RWPE2 (cell line): Measurements from ENCODE around the gene ALK.
"Not testable (repeated sequence)": the region's sequence is repeated elsewhere in the genome, so short reads cannot be mapped to it uniquely, and the experiment has no call there.

Experiments used
- ATAC-seq: fragments of 200-7000 bp; cut with Tn5 transposase; 3 replicates; pipeline ENCODE4 v1.9.1; 2021; ENCODE audit warnings: low read depth
- DNase-seq: peaks from one replicate; pipeline ENCODE4 v3.0.0-alpha.2; 2020; ENCODE audit warnings: low spot score
- H3K27ac ChIP-seq: fragments of 450-650 bp; 2 replicates; pipeline ENCODE4 v1.5.1; 2017; ENCODE audit warnings: mild to moderate bottlenecking; ENCODE audit not compliant: poor library complexity, severe bottlenecking
- H3K27me3 ChIP-seq: fragments of 250-450 bp; sonication (Bioruptor Pico); 2 replicates; pipeline ENCODE4 v1.5.1; 2021; ENCODE audit warnings: mild to moderate bottlenecking, moderate library complexity; ENCODE audit not compliant: insufficient read depth, poor library complexity, severe bottlenecking
- H3K36me3 ChIP-seq: fragments of 250-450 bp; sonication (Bioruptor Pico); 2 replicates; pipeline ENCODE4 v1.5.1; 2020; ENCODE audit warnings: low read depth, mild to moderate bottlenecking, moderate library complexity
- H3K4me1 ChIP-seq: fragments of 250-450 bp; sonication (Bioruptor Pico); 2 replicates; pipeline ENCODE4 v1.5.1; 2021; ENCODE audit warnings: mild to moderate bottlenecking, moderate library complexity; ENCODE audit not compliant: insufficient read depth, poor library complexity, severe bottlenecking
- H3K4me3 ChIP-seq: fragments of 250-450 bp; sonication (Bioruptor Pico); 2 replicates; pipeline ENCODE4 v1.5.1; 2021; ENCODE audit warnings: mild to moderate bottlenecking, moderate library complexity; ENCODE audit not compliant: severe bottlenecking
- H3K9me3 ChIP-seq: fragments of 250-450 bp; sonication (Bioruptor Pico); 2 replicates; pipeline ENCODE4 v1.5.1; 2021; ENCODE audit warnings: mild to moderate bottlenecking, moderate library complexity; ENCODE audit not compliant: severe bottlenecking
- TF ChIP-seq, protein P1 (sequence below): fragments of 450-650 bp; IDR thresholded peaks from one replicate; pipeline ENCODE4 v1.5.1; 2017; ENCODE audit warnings: mild to moderate bottlenecking, moderate library complexity; ENCODE audit not compliant: poor library complexity, severe bottlenecking

Gene ALK

DNA sequence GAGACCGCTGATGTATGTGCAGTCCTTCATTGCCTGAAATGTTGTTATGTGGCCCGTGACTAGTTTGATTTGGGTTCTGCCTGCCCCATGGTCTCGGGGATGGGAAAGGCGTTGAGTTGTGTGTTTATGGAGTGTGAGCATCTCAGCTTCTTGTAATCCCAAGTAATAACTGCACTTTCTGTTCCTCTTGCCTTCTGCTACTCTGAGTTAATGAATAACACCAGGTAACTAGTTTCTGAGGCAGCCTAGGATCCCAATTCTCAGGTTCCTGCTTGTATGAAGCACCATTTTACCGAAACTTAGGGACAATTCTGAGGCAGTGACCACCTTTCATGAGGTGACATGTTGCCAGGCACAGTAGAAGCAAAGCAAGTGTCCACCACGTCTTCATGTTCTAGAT, 170.0 kb downstream of the ALK start:
- no peaks in the 10 kb centered on the region for H3K27me3 ChIP-seq
- H3K27ac ChIP-seq, result peak overlapping the region; percentile 13
- no peak overlapping the region for H3K4me3 ChIP-seq
- TF ChIP-seq, protein P1, sequence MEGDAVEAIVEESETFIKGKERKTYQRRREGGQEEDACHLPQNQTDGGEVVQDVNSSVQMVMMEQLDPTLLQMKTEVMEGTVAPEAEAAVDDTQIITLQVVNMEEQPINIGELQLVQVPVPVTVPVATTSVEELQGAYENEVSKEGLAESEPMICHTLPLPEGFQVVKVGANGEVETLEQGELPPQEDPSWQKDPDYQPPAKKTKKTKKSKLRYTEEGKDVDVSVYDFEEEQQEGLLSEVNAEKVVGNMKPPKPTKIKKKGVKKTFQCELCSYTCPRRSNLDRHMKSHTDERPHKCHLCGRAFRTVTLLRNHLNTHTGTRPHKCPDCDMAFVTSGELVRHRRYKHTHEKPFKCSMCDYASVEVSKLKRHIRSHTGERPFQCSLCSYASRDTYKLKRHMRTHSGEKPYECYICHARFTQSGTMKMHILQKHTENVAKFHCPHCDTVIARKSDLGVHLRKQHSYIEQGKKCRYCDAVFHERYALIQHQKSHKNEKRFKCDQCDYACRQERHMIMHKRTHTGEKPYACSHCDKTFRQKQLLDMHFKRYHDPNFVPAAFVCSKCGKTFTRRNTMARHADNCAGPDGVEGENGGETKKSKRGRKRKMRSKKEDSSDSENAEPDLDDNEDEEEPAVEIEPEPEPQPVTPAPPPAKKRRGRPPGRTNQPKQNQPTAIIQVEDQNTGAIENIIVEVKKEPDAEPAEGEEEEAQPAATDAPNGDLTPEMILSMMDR, result no peak
- H3K4me1 ChIP-seq, result peaks cover 32% of the 10 kb centered on the region
- H3K9me3 ChIP-seq, result no peaks in the 10 kb centered on the region
- DNase-seq (no peak), ATAC-seq (no peak)
- no peaks in the 10 kb centered on the region for H3K36me3 ChIP-seq

DNA sequence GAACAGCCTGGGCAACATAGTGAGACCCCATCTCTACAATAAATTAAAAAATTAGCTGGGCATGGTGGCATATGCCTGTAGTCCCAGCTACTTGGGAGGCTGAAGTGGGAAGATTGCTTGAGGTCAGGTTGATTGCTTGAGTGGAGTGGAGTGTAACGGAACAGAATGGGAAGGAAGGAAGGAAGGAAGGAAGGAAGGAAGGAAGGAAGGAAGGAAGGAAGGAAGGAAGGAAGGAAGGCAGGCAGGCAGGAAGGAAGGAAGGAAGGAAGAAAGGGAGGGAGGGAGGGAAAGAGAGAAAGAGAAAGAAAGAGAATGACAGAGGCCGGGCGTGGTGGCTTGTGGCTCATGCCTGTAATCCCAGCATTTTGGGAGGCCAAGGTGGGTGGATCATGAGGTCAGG, 170.9 kb downstream of the ALK start:
- not testable (repeated sequence) for H3K9me3 ChIP-seq, H3K4me3 ChIP-seq, H3K36me3 ChIP-seq, ATAC-seq, DNase-seq, H3K27me3 ChIP-seq
- Histone ChIP-seq H3K27ac (peak overlapping the region; percentile 60), H3K4me1 (peaks cover 32% of the 10 kb centered on the region)

DNA sequence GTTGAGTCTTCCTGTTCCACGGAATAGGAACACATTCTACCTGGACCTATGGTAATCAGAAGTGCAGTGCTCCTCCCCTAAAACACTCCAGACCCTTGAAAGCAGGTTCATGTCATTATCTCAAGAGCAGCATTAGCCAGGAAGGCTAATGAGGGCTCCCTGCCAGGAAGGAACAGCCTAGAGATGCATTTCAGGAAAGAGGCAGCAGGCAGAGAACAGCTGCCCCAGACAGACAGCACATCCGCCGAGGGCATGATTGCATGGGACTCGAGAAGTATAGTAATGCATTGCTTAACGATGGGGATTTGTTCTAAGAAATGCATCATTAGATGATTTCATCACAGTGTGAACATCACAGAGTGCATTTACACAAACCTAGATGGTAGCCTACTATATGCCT, 171.5 kb downstream of the ALK start:
- Histone ChIP-seq H3K36me3 (no peaks in the 10 kb centered on the region), H3K9me3 (no peaks in the 10 kb centered on the region), H3K4me3 (no peak overlapping the region), H3K27me3 (no peaks in the 10 kb centered on the region), H3K27ac (peak overlapping the region; percentile 60), H3K4me1 (peaks cover 32% of the 10 kb centered on the region)
- TF ChIP-seq, protein P1, result no peak
- ATAC-seq (no peak), DNase-seq (no peak)

DNA sequence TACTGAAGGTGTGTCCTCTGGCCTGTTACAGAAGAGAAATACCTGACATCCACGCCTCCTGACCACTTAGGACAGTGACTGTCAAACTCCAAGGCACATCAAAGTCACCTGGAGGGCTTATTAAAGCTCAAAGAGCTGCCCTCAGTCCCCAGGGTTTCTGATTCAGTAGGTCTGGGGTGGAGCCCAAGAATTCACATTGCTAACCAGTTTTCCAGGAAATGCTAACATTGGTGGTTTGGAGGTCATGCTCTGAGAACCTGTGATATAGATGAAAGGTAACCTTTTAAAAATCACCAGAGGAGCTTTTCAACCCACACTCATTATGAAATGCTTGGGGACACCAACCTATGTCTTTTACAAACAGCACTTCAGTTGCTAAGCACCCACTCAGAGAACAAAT, 172.3 kb downstream of the ALK start:
- H3K27ac ChIP-seq, result peak overlapping the region; percentile 60
- no peak overlapping the region for H3K4me3 ChIP-seq
- H3K36me3 ChIP-seq, result no peaks in the 10 kb centered on the region
- H3K4me1 ChIP-seq, result peaks cover 32% of the 10 kb centered on the region
- DNase-seq (no peak), ATAC-seq (no peak)
- H3K9me3 ChIP-seq, result no peaks in the 10 kb centered on the region
- no peaks in the 10 kb centered on the region for H3K27me3 ChIP-seq
- TF ChIP-seq, protein P1, result no peak

DNA sequence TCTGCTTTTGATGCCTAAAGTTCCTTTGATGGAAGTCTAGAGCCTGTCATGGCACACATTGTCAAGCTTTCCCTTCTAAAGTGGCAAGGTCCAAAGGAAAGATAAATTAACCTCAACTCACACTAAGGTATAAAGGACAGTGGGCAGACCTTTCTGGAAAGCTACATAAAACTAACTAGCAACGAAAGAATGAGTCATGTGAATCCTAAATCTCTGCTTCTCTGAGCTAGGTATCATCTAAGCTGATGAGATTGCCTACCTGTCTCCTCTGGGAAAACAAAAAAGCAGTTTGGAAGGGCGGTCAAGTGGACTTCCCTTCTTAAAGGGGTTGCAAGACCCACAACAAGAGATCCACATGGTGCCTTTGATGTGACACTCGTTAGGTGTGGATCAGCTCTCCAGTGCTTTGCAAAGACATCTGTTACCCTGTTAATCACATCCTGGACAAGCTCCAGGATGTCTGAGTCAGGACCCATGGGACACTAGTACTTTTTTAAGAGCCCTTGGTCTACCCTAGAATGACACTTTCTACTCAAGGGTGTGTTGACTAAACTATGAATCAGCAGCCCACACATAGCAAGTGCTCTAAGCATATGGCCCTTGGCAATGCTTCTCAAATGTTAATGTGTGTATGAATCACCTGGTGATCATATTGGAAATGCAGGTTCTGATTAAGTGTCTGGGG, 173.5 kb downstream of the ALK start:
- peak; percentile 79 for DNase-seq
- H3K27me3 ChIP-seq, result no peaks in the 10 kb centered on the region
- peak overlapping the region; percentile 60 for H3K27ac ChIP-seq
- TF ChIP-seq, protein P1, result no peak
- no peaks in the 10 kb centered on the region for H3K9me3 ChIP-seq
- peaks cover 32% of the 10 kb centered on the region for H3K4me1 ChIP-seq
- no peak overlapping the region for H3K4me3 ChIP-seq
- H3K36me3 ChIP-seq, result no peaks in the 10 kb centered on the region
- ATAC-seq, result peak; percentile 91
